Prostate gland (tissue), 2 donors: ENCODE measurements around the gene CCDC201. TPM values are rescaled to one million over a fixed set of nuclear protein-coding genes. Genes with fewer than 3 reads are reported as not detected.
A peak's percentile ranks its signal among the peaks of the same experiment; 100 is the strongest.

Source experiments
- DNase-seq: peaks from one replicate; pipeline ENCODE4 v3.0.0-alpha.2; 2019; ENCODE audit warnings: low spot score
- H3K27ac ChIP-seq, 2 donors: fragments of 200-600 bp; sonication (generic); 2 replicates each; pipeline ENCODE4 v1.5.1; 2017 to 2019
- H3K27me3 ChIP-seq: fragments of 200-600 bp; sonication (generic); replicated peaks from 2 replicates; pipeline ENCODE4 v1.5.1; 2019; ENCODE audit not compliant: insufficient read depth
- H3K36me3 ChIP-seq, 2 donors: fragments of 200-600 bp; sonication (generic); 1 replicate in 1 of 2; 2 replicates in 1 of 2; pipeline versions ENCODE4 v1.5.1 to v1.8.1; 2017 to 2019
- H3K4me1 ChIP-seq: fragments of 200-600 bp; sonication (generic); replicated peaks from 2 replicates; pipeline ENCODE4 v1.5.1; 2019
- H3K4me3 ChIP-seq, 2 donors: fragments of 200-600 bp; sonication (generic); 2 replicates each; pipeline ENCODE4 v1.5.1; 2017 to 2019
- H3K9me3 ChIP-seq: fragments of 200-600 bp; sonication (generic); 2 replicates; pipeline ENCODE4 v1.5.1; 2017
- POLR2A ChIP-seq: fragments of 450-650 bp; IDR thresholded peaks from one replicate; pipeline ENCODE4 v1.6.1; 2016; ENCODE audit warnings: antibody characterized with exemption, mild to moderate bottlenecking
- POLR2AphosphoS5 ChIP-seq: sonication (generic); formaldehyde crosslinking; IDR thresholded peaks from one replicate; pipeline ENCODE4 v1.6.1; 2017; ENCODE audit warnings: antibody characterized with exemption
- WGBS: methylation state at CpG from one replicate; pipeline ENCODE4 v1.1.5; 2018; 5-methylcytosine and 5-hydroxymethylcytosine counted together
- intact Hi-C: fragments of 100-400 bp; cut with DNase I; formaldehyde crosslinking; loops from one replicate; pipeline ENCODE4 v1.14.2; 2022
- total RNA-seq, 2 donors: library from RNA; depleted of rRNA; stranded (reverse); fragments of >200 nt; gene quantifications; one replicate each; pipeline ENCODE4 v1.1.0, GENCODE V29; 2016
- TF ChIP-seq, protein P1 (sequence below), 4 experiments: fragments of 200-600 bp in 2 of 4; fragments of 450-650 bp in 2 of 4; sonication (generic) in 2 of 4; IDR thresholded peaks; 1 replicate in 3 of 4; 2 replicates in 1 of 4; pipeline ENCODE4 v1.5.1; 2016 to 2019; ENCODE audit warnings: antibody characterized with exemption in 4 of 4, mild to moderate bottlenecking in 2 of 4, moderate library complexity in 2 of 4

The CCDC201 gene
- total RNA-seq, 2 donors from 2014 or later = not detected

DNA sequence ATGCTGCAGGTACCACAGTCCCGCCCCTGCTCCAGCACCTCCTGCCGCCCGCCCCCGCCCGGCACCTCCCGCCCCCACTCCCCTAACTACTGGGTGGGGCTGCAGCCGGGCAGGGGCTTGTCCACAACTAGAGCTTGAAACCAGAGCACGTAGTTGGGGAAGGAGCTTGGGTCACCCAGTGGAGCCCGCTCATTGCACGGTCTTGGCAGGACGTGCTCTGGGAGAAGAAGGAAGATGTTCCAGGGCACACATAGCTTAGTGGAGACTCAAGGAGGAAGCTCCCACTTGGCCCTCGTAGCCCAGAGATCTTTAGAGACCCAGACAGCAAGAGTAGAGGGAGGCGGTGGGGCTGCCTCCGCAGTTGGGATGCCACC lies 16.1 kb upstream of the CCDC201 start:
- H3K4me3 ChIP-seq = peak overlapping the region in 1 of 2 donors; percentile 15

DNA sequence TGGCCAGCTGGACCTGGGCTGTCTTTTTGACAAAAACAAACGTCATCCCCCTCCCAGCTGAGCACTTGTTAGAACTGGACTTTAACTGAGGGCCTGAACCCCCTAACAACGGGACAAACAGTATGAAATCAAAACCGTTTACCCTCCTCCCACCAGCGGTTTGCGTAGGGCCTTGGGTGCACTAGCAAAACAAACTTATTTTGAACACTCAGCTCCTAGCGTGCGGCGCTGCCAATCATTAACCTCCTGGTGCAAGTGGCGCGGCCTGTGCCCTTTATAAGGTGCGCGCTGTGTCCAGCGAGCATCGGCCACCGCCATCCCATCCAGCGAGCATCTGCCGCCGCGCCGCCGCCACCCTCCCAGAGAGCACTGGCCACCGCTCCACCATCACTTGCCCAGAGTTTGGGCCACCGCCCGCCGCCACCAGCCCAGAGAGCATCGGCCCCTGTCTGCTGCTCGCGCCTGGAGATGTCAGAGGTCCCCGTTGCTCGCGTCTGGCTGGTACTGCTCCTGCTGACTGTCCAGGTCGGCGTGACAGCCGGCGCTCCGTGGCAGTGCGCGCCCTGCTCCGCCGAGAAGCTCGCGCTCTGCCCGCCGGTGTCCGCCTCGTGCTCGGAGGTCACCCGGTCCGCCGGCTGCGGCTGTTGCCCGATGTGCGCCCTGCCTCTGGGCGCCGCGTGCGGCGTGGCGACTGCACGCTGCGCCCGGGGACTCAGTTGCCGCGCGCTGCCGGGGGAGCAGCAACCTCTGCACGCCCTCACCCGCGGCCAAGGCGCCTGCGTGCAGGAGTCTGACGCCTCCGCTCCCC lies 15.5 kb upstream of the CCDC201 start, which contains the start of gene IGFBP1:
Gene IGFBP1 (plus strand): TSS at position 304 of the 808 bp plus-strand sequence. CDS start 165 bp downstream, at position 469.
- H3K4me3 ChIP-seq = peak within 1 kb of the TSS in 1 of 2 donors; percentile 15
- 8% methylated on average over 41 of the region's 73 CpGs for WGBS
- H3K9me3 ChIP-seq = no peaks in the 10 kb centered on the region
- H3K27me3 ChIP-seq = peaks cover 2% of the 10 kb centered on the region
- H3K36me3 ChIP-seq = no peaks in the 10 kb centered on the region
- DNase-seq = no peak
- TF ChIP-seq POLR2A (no peak), POLR2AphosphoS5 (no peak)
- TF ChIP-seq, protein P1, sequence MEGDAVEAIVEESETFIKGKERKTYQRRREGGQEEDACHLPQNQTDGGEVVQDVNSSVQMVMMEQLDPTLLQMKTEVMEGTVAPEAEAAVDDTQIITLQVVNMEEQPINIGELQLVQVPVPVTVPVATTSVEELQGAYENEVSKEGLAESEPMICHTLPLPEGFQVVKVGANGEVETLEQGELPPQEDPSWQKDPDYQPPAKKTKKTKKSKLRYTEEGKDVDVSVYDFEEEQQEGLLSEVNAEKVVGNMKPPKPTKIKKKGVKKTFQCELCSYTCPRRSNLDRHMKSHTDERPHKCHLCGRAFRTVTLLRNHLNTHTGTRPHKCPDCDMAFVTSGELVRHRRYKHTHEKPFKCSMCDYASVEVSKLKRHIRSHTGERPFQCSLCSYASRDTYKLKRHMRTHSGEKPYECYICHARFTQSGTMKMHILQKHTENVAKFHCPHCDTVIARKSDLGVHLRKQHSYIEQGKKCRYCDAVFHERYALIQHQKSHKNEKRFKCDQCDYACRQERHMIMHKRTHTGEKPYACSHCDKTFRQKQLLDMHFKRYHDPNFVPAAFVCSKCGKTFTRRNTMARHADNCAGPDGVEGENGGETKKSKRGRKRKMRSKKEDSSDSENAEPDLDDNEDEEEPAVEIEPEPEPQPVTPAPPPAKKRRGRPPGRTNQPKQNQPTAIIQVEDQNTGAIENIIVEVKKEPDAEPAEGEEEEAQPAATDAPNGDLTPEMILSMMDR (IDR thresholded peaks at IDR 0.05) = no peak
- H3K27ac ChIP-seq = no peak within 1 kb of the TSS
- peaks cover 4% of the 10 kb centered on the region for H3K4me1 ChIP-seq
- intact Hi-C loops = no loop called here

More for the DNA sequence above, 16.1 kb upstream of the CCDC201 start:
- Histone ChIP-seq H3K36me3 (no peaks in the 10 kb centered on the region), H3K27ac (no peak overlapping the region), H3K4me1 (peaks cover 4% of the 10 kb centered on the region), H3K9me3 (no peaks in the 10 kb centered on the region), H3K27me3 (peaks cover 2% of the 10 kb centered on the region)
- intact Hi-C loops = no loop called here
- DNase-seq = no peak
- TF ChIP-seq POLR2A (no peak), POLR2AphosphoS5 (no peak)
- TF ChIP-seq, protein P1 (IDR thresholded peaks at IDR 0.05) = no peak
- WGBS = 23% methylated on average over 8 of the region's 14 CpGs

DNA sequence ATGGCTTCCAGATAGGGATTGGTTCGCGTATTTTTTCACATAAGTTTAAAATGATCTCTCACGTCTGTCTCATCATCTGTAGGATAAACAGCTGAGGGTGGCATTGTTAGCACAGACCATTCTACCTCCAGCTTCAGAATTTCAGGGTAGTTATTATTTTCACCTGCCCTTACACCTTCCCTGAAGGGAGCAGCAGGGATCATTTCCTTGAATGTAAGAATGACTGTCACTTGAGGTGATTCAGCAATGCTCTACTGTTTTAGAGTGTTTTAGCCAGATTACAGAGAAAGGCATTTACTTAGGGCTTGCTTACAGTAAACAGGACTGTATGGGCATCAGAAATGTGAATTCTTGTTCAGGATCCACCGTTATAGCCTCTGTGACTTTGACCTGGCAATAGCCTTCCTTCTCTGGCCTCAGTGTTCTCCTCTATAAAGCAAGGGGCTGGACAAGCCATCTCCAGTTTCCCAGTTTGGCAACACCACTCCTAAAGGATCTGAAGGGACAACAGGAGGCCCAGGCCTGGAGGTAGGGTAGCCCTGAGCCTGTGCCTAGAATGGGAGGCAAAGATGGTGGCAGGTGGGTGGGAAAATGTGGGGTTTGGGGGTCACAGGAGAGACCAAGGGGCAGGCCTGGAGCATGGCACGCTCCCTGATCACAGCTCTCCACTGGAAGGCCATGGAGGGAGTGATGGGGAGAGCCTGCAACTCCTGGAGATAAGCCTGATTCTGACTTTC lies 14.2 kb upstream of the CCDC201 start:
- intact Hi-C loops = no loop called here
- Histone ChIP-seq H3K9me3 (no peaks in the 10 kb centered on the region), H3K27ac (no peak overlapping the region), H3K36me3 (no peaks in the 10 kb centered on the region), H3K4me1 (peaks cover 4% of the 10 kb centered on the region), H3K27me3 (peaks cover 2% of the 10 kb centered on the region), H3K4me3 (no peak overlapping the region)
- DNase-seq = no peak
- WGBS = 89% methylated on average over 5 of the region's 5 CpGs
- no peak for TF ChIP-seq POLR2AphosphoS5
- TF ChIP-seq, protein P1 (IDR thresholded peaks at IDR 0.05) = no peak
- TF ChIP-seq POLR2A = no peak

DNA sequence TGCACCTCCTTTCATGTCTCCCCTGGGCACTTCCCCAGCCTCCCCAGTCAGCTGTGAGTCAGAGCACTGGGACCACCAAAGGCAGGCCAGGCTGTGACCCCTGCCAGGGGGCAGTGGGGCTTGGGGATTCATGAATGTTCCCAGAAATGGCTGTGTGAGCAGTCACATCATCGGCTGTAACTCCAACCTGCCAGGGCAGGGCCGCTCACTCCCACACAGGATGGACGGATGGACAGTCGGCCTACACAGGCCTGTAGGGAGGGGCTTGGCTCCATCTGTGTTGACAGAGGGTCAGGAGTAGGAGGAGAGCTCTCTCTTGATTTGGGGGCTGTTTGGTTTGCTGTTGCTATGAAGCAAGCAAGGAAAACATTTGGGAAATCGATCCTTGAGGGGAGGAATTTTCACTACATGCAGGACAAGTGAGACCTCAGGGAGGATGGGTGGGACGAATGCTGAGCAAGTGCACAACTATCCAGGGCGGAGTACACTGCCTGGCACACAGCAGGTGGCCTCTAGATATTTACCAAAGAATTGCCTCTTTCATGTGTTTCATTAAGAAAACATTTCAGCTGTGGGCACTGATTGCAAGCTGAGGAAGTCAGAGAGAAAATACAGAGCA lies 12.5 kb upstream of the CCDC201 start:
- DNase-seq = no peak
- WGBS = 62% methylated on average over 7 of the region's 7 CpGs
- no peaks in the 10 kb centered on the region for H3K36me3 ChIP-seq
- no peak overlapping the region for H3K4me3 ChIP-seq
- H3K9me3 ChIP-seq = no peaks in the 10 kb centered on the region
- H3K27me3 ChIP-seq = peaks cover 2% of the 10 kb centered on the region
- TF ChIP-seq POLR2A = no peak
- TF ChIP-seq, protein P1 (IDR thresholded peaks at IDR 0.05) = no peak
- no peak for TF ChIP-seq POLR2AphosphoS5
- H3K27ac ChIP-seq = no peak overlapping the region
- intact Hi-C loops = no loop called here
- peaks cover 4% of the 10 kb centered on the region for H3K4me1 ChIP-seq
